Activated CD4-positive, alpha-beta T cell treated with anti-CD3 and anti-CD28 coated beads for 24 hours (primary cell): ENCODE data around the gene ELAVL4.

Experiments used
- DNase-seq, 2 donors: peaks; one replicate each; pipeline ENCODE4 v3.0.0-alpha.2; 2020; ENCODE audit warnings: low read depth in 2 of 2

ELAVL4 gene

GRCh38 chr1:50179639-50180038, 70.9 kb downstream of the ELAVL4 start:
- DNase-seq: no peak

GRCh38 chr1:50180367-50180766, 71.6 kb downstream of the ELAVL4 start:
- DNase-seq: no peak

DNA sequence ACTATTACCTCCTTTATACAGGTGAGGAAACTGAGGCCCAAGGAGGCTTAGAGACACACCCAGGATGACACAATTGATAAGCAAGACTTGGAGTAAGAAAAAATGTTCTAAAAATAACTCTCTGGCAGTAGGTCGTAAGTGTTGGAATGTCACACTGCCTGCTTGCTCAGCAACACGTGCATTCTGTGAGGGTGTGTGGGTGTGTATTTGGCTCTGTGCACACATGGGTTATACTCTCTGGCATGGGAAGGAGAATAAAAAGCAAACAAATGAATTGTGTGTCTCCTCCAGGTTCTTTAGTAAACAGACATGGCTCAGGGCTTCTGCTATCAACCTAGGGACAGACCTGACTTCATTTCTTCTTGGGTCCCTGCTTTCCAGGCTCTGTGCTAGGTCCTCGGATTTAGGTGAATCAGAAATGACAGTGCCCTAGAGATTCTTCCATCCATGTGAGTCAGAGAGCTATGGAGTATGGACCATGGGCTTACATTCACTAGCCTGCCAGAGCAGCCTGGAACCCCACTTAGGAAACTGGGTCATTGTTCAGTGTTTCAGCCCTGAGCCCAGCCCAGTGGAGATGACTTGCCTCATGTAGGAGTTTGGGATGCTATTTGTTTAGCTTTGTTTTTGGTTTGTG, 72.4 kb downstream of the ELAVL4 start:
- no peak for DNase-seq

GRCh38 chr1:50183378-50184133, 74.8 kb downstream of the ELAVL4 start:
- DNase-seq: no peak

- DNase-seq: no peak
Measured at GRCh38 chr1:50189369-50189768, 80.6 kb downstream of the ELAVL4 start.

DNA sequence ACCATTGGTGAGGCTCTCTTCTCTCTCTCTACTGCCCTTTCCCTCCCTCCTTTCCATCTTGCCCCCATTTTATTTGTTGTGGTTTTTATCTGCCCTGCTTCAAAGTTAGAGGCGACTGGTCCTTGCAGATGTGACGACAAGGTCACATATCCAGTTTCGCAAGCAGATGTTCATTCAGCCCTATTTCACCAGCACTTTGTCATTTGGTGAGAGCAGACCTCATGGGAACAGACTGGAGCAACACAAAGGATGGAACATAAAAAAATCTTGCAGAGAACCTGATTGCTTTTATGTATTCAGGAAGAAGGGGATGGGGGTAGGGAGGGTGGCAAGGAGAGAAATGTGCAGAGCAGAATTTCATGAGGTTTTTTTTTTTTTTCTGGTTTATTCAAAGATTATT, 84.3 kb downstream of the ELAVL4 start:
- DNase-seq: no peak

- DNase-seq: no peak
Measured at GRCh38 chr1:50195205-50195604, 86.5 kb downstream of the ELAVL4 start.

DNA sequence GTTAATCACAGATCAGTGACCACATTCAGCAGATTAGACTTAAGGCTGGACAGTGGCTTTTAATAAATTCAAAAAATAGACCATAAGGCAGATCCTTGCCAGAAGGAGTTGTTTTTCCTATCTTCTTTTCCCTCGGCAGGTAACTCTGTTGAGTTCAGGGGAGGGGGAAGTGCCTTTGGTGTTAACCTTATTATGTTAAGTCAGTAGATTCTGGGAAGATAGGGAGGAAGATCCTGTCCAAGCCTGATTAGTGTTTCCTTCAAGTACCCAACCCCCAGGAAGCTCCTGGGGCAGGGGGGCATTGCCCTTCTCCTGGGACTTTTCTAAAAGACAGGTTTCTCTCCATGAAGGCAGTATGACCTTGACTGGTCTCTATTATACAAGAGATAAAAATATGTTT, 87.4 kb downstream of the ELAVL4 start:
- no peak for DNase-seq

DNA sequence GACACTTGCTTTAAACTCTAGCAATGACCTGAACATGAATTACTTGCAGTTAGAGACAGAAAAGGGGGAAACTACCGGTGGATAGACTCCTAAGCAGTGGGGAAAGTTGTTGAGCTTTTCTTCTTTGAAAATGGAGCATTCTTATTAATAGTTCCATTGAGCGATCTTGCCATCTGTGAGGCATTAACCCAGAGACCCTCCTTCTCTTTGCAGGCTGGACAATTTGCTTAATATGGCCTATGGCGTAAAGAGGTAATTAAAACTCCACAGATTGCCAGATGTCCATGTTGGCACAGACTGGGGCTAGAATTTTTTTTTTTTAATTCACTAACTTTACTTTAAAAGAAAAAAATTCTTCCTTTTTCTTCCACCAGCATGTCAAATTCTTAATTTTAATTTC, 88.5 kb downstream of the ELAVL4 start:
- no peak for DNase-seq

- no peak for DNase-seq
Measured at GRCh38 chr1:50208315-50208714, 99.6 kb downstream of the ELAVL4 start.

DNA sequence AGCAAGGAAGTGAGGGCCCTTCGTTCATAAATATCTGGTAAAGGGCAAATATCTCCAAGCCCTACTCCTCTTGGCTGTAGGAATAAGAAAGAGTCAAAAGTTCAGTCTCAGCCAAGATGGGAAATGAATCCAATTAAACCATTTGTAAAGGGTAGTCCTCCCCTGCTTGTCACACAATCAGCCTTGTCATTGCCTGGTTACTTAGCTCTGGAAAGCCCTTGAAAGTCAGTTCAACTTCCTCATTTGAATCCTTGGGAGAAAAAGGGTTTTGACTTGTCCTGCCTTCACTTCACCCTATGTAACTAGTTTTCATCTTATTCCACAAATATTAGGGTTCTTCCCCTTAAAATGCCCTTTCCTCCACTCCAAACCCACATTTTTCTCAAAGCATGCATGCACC, 100.0 kb downstream of the ELAVL4 start:
- DNase-seq: no peak

DNA sequence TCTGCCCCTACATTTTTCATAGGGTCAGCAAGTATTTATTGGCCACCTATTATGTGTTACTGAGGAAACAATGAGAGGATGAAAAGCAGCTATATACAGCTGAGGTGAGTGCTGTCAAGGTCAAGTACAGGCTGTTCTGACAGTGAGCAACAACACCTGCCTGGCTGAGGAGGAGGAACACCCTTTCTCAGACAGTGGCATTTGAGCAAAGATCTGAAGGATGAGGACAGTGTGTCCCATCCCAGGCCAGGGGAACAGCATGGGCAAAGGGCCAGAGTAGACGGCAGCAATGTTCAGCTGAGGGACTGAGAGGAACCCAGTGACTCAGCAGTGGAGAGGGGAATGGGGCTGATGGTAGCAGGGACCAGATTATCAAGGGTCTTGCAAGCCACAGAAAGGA, 101.0 kb downstream of the ELAVL4 start:
- no peak for DNase-seq

DNA sequence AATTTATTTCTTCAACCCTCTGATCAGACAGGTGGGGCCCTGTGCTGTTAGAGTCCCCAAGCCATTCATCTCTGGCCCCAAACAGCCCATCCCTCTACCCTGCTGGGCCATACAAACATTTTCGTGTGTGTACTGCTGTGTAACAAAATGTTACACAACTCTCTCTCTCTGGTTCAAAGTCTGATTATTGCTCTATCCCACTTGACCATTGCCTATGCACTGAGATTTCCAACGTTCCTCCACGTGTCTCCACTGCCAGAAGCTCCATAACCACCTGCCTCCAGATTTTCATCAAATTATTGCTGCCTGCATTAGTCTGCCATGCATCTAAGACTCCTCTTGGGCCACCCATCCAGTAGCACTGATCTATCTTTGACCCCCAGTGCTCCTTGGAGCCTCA, 104.8 kb downstream of the ELAVL4 start:
- no peak for DNase-seq

- DNase-seq: no peak
Measured at GRCh38 chr1:50214717-50215116, 106.0 kb downstream of the ELAVL4 start.

DNA sequence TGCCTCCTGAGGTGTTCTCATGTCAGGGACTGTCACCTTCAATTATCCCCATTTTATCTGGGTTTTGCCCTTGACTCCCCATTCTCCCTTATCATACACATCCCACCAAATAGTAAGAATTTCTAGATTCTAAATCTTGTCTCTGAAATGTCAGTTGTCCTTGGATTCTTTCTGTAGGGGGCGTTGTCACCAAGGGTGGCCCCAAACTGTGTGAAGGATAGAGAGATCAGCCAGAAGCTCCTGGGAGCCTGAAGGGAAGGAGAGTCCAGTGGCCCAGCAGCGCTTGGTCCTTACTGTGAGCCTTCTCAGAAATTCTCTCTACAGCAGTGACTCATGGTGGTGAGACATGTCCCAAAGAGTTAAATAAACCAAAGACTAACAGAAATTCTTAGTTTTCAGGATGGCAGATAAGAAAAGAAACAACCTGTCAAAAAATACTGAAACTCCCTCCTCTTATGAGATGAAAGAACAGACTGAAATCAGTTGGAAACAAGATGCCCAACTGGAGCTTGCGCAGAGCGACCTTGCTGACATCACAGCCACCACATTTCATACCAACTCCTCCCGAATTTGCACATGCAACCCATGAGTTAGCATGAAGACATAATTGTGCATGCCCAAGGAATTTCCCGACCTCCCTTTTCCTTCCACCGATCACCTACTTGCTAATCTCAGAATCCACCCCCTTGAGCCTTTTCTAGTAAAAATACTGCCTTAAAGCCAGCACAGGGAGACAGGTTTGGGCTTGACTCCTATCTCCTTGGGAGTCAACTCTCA, 109.8 kb downstream of the ELAVL4 start:
- no peak for DNase-seq

- DNase-seq: no peak
Measured at GRCh38 chr1:50228871-50229384, 120.2 kb downstream of the ELAVL4 start.

DNA sequence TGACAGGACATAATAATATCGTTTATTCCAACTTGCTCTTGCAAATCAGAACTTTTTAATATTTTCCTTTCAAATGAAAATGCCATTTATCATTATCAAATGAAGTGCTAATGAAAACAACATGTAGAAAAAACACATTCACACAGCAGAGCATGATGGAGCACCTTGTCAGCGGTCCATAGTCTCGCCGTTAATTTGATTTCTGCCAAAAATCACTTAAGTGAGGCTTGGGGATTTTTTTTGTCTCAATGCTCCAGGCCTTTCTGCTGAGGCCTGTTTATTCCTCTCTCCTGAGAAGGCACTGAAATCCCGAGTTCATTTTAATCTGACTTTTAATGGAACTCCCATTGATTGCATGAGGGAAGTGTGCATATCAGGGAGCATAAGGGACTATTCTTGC, 122.5 kb downstream of the ELAVL4 start:
- no peak for DNase-seq

GRCh38 chr1:50232336-50232735, 123.6 kb downstream of the ELAVL4 start:
- no peak for DNase-seq

GRCh38 chr1:50236656-50237055, 127.9 kb downstream of the ELAVL4 start:
- DNase-seq: no peak

DNA sequence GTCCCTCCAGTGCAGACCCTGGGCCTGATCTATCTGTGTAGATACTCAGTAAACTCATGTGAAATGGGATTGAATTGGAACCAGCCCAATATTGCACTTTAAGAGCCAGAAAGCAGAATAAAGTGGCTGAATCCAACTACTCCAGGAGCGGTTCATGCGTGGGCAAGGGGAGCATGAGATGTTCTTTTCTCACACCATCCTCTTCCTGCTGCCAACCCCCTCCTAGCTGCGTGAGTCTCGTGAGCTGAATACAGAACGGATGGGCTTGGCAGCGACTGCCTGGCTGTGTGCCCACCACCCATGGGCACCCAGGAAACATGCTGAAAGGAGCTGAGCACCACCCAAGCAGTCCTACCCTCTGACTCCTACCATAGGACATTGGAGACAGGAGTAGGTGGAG, 128.3 kb downstream of the ELAVL4 start:
- no peak for DNase-seq

GRCh38 chr1:50243939-50244338, 135.2 kb downstream of the ELAVL4 start:
- no peak for DNase-seq

DNA sequence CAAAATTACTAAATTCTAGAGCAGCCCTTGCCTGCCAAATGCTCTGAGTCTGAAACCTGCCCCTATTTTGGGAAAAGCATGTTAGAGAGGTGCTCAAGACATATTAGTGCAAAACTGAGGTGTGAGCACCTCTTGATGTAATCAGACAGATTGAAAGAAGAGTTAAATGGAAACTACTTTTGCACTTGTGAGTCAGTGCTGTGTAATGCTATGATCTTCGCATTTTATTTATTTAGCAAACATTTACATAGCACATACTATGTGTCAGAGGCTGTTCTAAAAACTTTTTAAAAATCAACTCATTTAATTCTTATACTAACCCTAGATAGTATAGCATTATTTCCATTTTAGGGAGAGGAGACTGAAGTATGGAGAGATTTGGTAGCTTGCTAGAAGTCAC, 138.1 kb downstream of the ELAVL4 start:
- no peak for DNase-seq

DNA sequence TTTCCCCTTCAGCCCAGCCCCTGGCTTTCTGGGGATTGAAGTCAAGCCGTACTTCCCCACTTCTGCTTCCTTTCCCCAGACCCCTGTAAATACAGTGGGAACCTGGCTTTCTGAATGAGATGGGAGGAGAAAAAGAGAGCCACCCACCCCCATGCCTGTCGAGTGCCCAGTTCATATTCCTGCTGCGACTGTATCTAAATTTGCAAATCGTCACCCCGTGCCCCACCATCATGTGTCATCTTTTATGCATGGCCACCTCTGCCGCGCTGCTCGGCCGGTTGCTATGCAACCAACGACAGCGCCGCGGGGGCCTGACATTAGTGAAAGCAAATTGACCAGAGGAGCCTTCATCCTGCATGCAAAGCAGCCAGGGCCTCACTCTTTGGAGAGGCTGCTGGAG, 143.0 kb downstream of the ELAVL4 start:
- no peak for DNase-seq
